ENCODE measurements around the gene DTX1.
A peak's percentile ranks its signal among the peaks of the same experiment; 100 is the strongest.

Gene DTX1

GRCh38 chr12:113064395-113065125, 8.0 kb downstream of the DTX1 start:
- DNase-seq = no peak
- Histone ChIP-seq H3K4me3 (ENCODE audit: control insufficient read depth in 1 of 7, extremely low read depth in 1 of 7, insufficient read depth in 4 of 7, low read depth in 2 of 7, low read length in 6 of 7) (no peak overlapping the region), H3K27ac (ENCODE audit: insufficient read depth in 1 of 2, low read depth in 1 of 2, low read length in 2 of 2, poor library complexity in 1 of 2, severe bottlenecking in 2 of 2) (no peak overlapping the region), H3K36me3 (ENCODE audit: control insufficient read depth in 4 of 4, insufficient read depth in 4 of 4, low read length in 3 of 4) (no peaks in the 10 kb centered on the region), H3K9me3 (ENCODE audit: control extremely low read depth in 1 of 5, control insufficient read depth in 4 of 5, insufficient read depth in 2 of 5, low read depth in 1 of 5, low read length in 4 of 5) (no peaks in the 10 kb centered on the region), H3K27me3 (replicated peaks in 2 of 5; ENCODE audit: control insufficient read depth in 4 of 5, insufficient read depth in 5 of 5, low read length in 4 of 5) (peaks cover 0 to 5% (median 3%) of the 10 kb centered on the region in 5 experiments), H3K4me1 (ENCODE audit: control extremely low read depth in 1 of 4, control insufficient read depth in 4 of 4, insufficient read depth in 4 of 4, low read length in 3 of 4) (peaks cover 0 to 33% (median 9%) of the 10 kb centered on the region in 4 experiments)
- 85% methylated on average over 4 of the region's 5 CpGs for WGBS (ENCODE audit: insufficient coverage)
- ChIA-PET POLR2A (no interaction called here), CTCF (interaction anchor here (1.4 to 7.3 kb wide), 6 partner anchors 11 to 71 kb away, joined by 3 to 52 read pairs (median 8); no protein-coding TSS in a partner anchor)

- 20% methylated on average over 15 of the region's 31 CpGs for WGBS (ENCODE audit: insufficient coverage)
- peaks cover 0 to 42% (median 17%) of the 10 kb centered on the region in 4 experiments for H3K4me1 ChIP-seq (ENCODE audit: control extremely low read depth in 1 of 4, control insufficient read depth in 4 of 4, insufficient read depth in 4 of 4, low read length in 3 of 4)
These were observed 8.8 kb downstream of the DTX1 start for GRCh38 chr12:113065126-113066007.

GRCh38 chr12:113066813-113067400, 10.4 kb downstream of the DTX1 start:
- Histone ChIP-seq H3K27me3 (replicated peaks in 2 of 5; ENCODE audit: control insufficient read depth in 4 of 5, insufficient read depth in 5 of 5, low read length in 4 of 5) (peaks cover 0 to 5% (median 0%) of the 10 kb centered on the region in 5 experiments), H3K4me1 (ENCODE audit: control extremely low read depth in 1 of 4, control insufficient read depth in 4 of 4, insufficient read depth in 4 of 4, low read length in 3 of 4) (peaks cover 0 to 56% (median 24%) of the 10 kb centered on the region in 4 experiments), H3K27ac (ENCODE audit: insufficient read depth in 1 of 2, low read depth in 1 of 2, low read length in 2 of 2, poor library complexity in 1 of 2, severe bottlenecking in 2 of 2) (no peak overlapping the region), H3K4me3 (ENCODE audit: control insufficient read depth in 1 of 7, extremely low read depth in 1 of 7, insufficient read depth in 4 of 7, low read depth in 2 of 7, low read length in 6 of 7) (no peak overlapping the region), H3K9me3 (ENCODE audit: control extremely low read depth in 1 of 5, control insufficient read depth in 4 of 5, insufficient read depth in 2 of 5, low read depth in 1 of 5, low read length in 4 of 5) (no peaks in the 10 kb centered on the region), H3K36me3 (ENCODE audit: control insufficient read depth in 4 of 4, insufficient read depth in 4 of 4, low read length in 3 of 4) (no peaks in the 10 kb centered on the region)
- CTCF ChIA-PET = interaction anchor here (0.6 to 7.3 kb wide), 4 partner anchors 9 to 360 kb away, joined by 3 to 52 read pairs (median 4); no protein-coding TSS in a partner anchor
- POLR2A ChIA-PET = no interaction called here
- WGBS (ENCODE audit: insufficient coverage) = 92% methylated on average over 10 of the region's 13 CpGs
- DNase-seq = no peak

More at GRCh38 chr12:113065126-113066007, 8.8 kb downstream of the DTX1 start:
- DNase-seq = peak in 2 of 3 donors; percentile 57 to 64
- POLR2A ChIA-PET = no interaction called here
- Histone ChIP-seq H3K36me3 (ENCODE audit: control insufficient read depth in 4 of 4, insufficient read depth in 4 of 4, low read length in 3 of 4) (no peaks in the 10 kb centered on the region), H3K9me3 (ENCODE audit: control extremely low read depth in 1 of 5, control insufficient read depth in 4 of 5, insufficient read depth in 2 of 5, low read depth in 1 of 5, low read length in 4 of 5) (no peaks in the 10 kb centered on the region), H3K4me3 (ENCODE audit: control insufficient read depth in 1 of 7, extremely low read depth in 1 of 7, insufficient read depth in 4 of 7, low read depth in 2 of 7, low read length in 6 of 7) (no peak overlapping the region), H3K27me3 (replicated peaks in 2 of 5; ENCODE audit: control insufficient read depth in 4 of 5, insufficient read depth in 5 of 5, low read length in 4 of 5) (peaks cover 0 to 5% (median 0%) of the 10 kb centered on the region in 5 experiments), H3K27ac (ENCODE audit: insufficient read depth in 1 of 2, low read depth in 1 of 2, low read length in 2 of 2, poor library complexity in 1 of 2, severe bottlenecking in 2 of 2) (no peak overlapping the region)
- CTCF ChIA-PET = interaction anchor here (1.4 to 7.3 kb wide), 5 partner anchors 11 to 72 kb away, joined by 3 to 52 read pairs (median 9); no protein-coding TSS in a partner anchor

- CTCF ChIA-PET = interaction anchor here (1.1 to 3.9 kb wide), 4 partner anchors 10 to 86 kb away, joined by 3 to 15 read pairs (median 5); no protein-coding TSS in a partner anchor
- POLR2A ChIA-PET = no interaction called here
- Histone ChIP-seq H3K4me1 (ENCODE audit: control extremely low read depth in 1 of 4, control insufficient read depth in 4 of 4, insufficient read depth in 4 of 4, low read length in 3 of 4) (peaks cover 0 to 56% (median 24%) of the 10 kb centered on the region in 4 experiments), H3K27me3 (replicated peaks in 2 of 5; ENCODE audit: control insufficient read depth in 4 of 5, insufficient read depth in 5 of 5, low read length in 4 of 5) (peaks cover 0 to 5% (median 0%) of the 10 kb centered on the region in 5 experiments), H3K36me3 (ENCODE audit: control insufficient read depth in 4 of 4, insufficient read depth in 4 of 4, low read length in 3 of 4) (no peaks in the 10 kb centered on the region), H3K9me3 (ENCODE audit: control extremely low read depth in 1 of 5, control insufficient read depth in 4 of 5, insufficient read depth in 2 of 5, low read depth in 1 of 5, low read length in 4 of 5) (no peaks in the 10 kb centered on the region), H3K4me3 (ENCODE audit: control insufficient read depth in 1 of 7, extremely low read depth in 1 of 7, insufficient read depth in 4 of 7, low read depth in 2 of 7, low read length in 6 of 7) (peak overlapping the region in 1 of 7 experiments; percentile 1), H3K27ac (ENCODE audit: insufficient read depth in 1 of 2, low read depth in 1 of 2, low read length in 2 of 2, poor library complexity in 1 of 2, severe bottlenecking in 2 of 2) (no peak overlapping the region)
- no peak for DNase-seq
- WGBS (ENCODE audit: insufficient coverage) = over 99% methylated on average over 9 of the region's 10 CpGs
These were observed 11.7 kb downstream of the DTX1 start for GRCh38 chr12:113067987-113068935.

GRCh38 chr12:113069149-113069548, 12.6 kb downstream of the DTX1 start:
- DNase-seq = peak in 1 of 3 donors; percentile 22
- CTCF ChIA-PET = interaction anchor here (1.2 to 4.2 kb wide), 6 partner anchors 9 to 77 kb away, joined by 3 to 16 read pairs (median 7); no protein-coding TSS in a partner anchor
- Histone ChIP-seq H3K27me3 (replicated peaks in 2 of 5; ENCODE audit: control insufficient read depth in 4 of 5, insufficient read depth in 5 of 5, low read length in 4 of 5) (peaks cover 0 to 5% (median 0%) of the 10 kb centered on the region in 5 experiments), H3K9me3 (ENCODE audit: control extremely low read depth in 1 of 5, control insufficient read depth in 4 of 5, insufficient read depth in 2 of 5, low read depth in 1 of 5, low read length in 4 of 5) (no peaks in the 10 kb centered on the region), H3K36me3 (ENCODE audit: control insufficient read depth in 4 of 4, insufficient read depth in 4 of 4, low read length in 3 of 4) (no peaks in the 10 kb centered on the region), H3K4me1 (ENCODE audit: control extremely low read depth in 1 of 4, control insufficient read depth in 4 of 4, insufficient read depth in 4 of 4, low read length in 3 of 4) (peaks cover 0 to 56% (median 24%) of the 10 kb centered on the region in 4 experiments), H3K27ac (ENCODE audit: insufficient read depth in 1 of 2, low read depth in 1 of 2, low read length in 2 of 2, poor library complexity in 1 of 2, severe bottlenecking in 2 of 2) (no peak overlapping the region), H3K4me3 (ENCODE audit: control insufficient read depth in 1 of 7, extremely low read depth in 1 of 7, insufficient read depth in 4 of 7, low read depth in 2 of 7, low read length in 6 of 7) (no peak overlapping the region)
- no CpG with 5 or more reads among the region's 5 CpGs for WGBS (ENCODE audit: insufficient coverage)
- POLR2A ChIA-PET = interaction anchor here (0.6 kb wide), 1 partner anchor 276 kb away, joined by 3 read pairs; no protein-coding TSS in a partner anchor

GRCh38 chr12:113069751-113070116, 13.2 kb downstream of the DTX1 start:
- CTCF ChIA-PET = interaction anchor here (0.8 to 4.2 kb wide), 11 partner anchors 9 to 99 kb away, joined by 3 to 16 read pairs (median 4); partner anchors contain the start of gene DTX1
- Histone ChIP-seq H3K4me3 (ENCODE audit: control insufficient read depth in 1 of 7, extremely low read depth in 1 of 7, insufficient read depth in 4 of 7, low read depth in 2 of 7, low read length in 6 of 7) (peak overlapping the region in 1 of 7 experiments; percentile 13), H3K27ac (ENCODE audit: insufficient read depth in 1 of 2, low read depth in 1 of 2, low read length in 2 of 2, poor library complexity in 1 of 2, severe bottlenecking in 2 of 2) (no peak overlapping the region), H3K36me3 (ENCODE audit: control insufficient read depth in 4 of 4, insufficient read depth in 4 of 4, low read length in 3 of 4) (no peaks in the 10 kb centered on the region), H3K9me3 (ENCODE audit: control extremely low read depth in 1 of 5, control insufficient read depth in 4 of 5, insufficient read depth in 2 of 5, low read depth in 1 of 5, low read length in 4 of 5) (no peaks in the 10 kb centered on the region), H3K4me1 (ENCODE audit: control extremely low read depth in 1 of 4, control insufficient read depth in 4 of 4, insufficient read depth in 4 of 4, low read length in 3 of 4) (peaks cover 0 to 54% (median 24%) of the 10 kb centered on the region in 4 experiments), H3K27me3 (replicated peaks in 2 of 5; ENCODE audit: control insufficient read depth in 4 of 5, insufficient read depth in 5 of 5, low read length in 4 of 5) (peaks cover 0 to 7% (median 0%) of the 10 kb centered on the region in 5 experiments)
- 83% methylated on average over 5 of the region's 6 CpGs for WGBS (ENCODE audit: insufficient coverage)
- POLR2A ChIA-PET = no interaction called here
- no peak for DNase-seq

Data from common myeloid progenitor, CD34-positive (primary cell).